Omental fat pad (tissue), 4 donors: Measurements from ENCODE around the gene TLCD3A. TPM values are rescaled to one million over a fixed set of nuclear protein-coding genes. Genes with fewer than 3 reads are reported as not detected.
"Not testable (repeated sequence)": the region's sequence is repeated elsewhere in the genome, so short reads cannot be mapped to it uniquely, and the experiment has no call there.

Experiments used
- ATAC-seq: fragments of 150-250 bp; one replicate; pipeline ENCODE4 v1.9.1; 2016; ENCODE audit warnings: mild to moderate bottlenecking, moderate library complexity; ENCODE audit not compliant: low FRiP score
- DNase-seq: peaks from one replicate; pipeline ENCODE4 v3.0.0-alpha.2; 2019; ENCODE audit warnings: low spot score
- total RNA-seq, 4 donors: library from RNA; depleted of rRNA; stranded (reverse); fragments of >200 nt; gene quantifications; one replicate each; pipeline ENCODE4 v1.1.0, GENCODE V29; 2016
- TF ChIP-seq, protein P1 (sequence below), 3 donors: fragments of 450-650 bp; IDR thresholded peaks; one replicate each; pipeline ENCODE4 v1.5.1; 2016 to 2017; ENCODE audit warnings: antibody characterized with exemption in 3 of 3, mild to moderate bottlenecking in 3 of 3, moderate library complexity in 2 of 3

Gene TLCD3A
- total RNA-seq, 4 donors from 2014 or later = 5.2 to 45.3 (median 7.5) TPM

GRCh38 chr17:742147-742793 is 9.9 kb downstream of the TLCD3A start:
- TF ChIP-seq, protein P1, sequence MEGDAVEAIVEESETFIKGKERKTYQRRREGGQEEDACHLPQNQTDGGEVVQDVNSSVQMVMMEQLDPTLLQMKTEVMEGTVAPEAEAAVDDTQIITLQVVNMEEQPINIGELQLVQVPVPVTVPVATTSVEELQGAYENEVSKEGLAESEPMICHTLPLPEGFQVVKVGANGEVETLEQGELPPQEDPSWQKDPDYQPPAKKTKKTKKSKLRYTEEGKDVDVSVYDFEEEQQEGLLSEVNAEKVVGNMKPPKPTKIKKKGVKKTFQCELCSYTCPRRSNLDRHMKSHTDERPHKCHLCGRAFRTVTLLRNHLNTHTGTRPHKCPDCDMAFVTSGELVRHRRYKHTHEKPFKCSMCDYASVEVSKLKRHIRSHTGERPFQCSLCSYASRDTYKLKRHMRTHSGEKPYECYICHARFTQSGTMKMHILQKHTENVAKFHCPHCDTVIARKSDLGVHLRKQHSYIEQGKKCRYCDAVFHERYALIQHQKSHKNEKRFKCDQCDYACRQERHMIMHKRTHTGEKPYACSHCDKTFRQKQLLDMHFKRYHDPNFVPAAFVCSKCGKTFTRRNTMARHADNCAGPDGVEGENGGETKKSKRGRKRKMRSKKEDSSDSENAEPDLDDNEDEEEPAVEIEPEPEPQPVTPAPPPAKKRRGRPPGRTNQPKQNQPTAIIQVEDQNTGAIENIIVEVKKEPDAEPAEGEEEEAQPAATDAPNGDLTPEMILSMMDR (IDR thresholded peaks at IDR 0.05) = no peak
- ATAC-seq (no peak), DNase-seq (no peak)

DNA sequence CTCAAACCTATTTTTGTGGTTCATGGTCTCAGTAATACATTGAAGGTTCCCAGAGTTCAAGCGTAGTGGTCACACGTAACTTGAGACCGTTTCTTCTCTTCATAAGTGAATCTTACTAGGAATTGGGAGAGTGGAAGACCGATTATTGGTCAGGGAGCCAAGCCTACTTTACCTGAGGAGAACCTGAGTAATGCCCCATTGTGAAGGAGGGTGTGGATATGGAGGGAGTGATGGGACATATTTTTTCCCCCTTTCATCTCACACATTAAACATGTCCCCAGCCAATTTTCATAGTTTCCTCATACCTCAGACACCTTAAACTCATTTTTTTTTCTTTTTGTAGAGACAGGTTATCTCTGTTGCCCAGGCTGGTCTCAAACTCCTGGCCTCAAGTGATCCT is 10.7 kb downstream of the TLCD3A start:
- ATAC-seq (no peak), DNase-seq (no peak)
- TF ChIP-seq, protein P1 (IDR thresholded peaks at IDR 0.05) = no peak

DNA sequence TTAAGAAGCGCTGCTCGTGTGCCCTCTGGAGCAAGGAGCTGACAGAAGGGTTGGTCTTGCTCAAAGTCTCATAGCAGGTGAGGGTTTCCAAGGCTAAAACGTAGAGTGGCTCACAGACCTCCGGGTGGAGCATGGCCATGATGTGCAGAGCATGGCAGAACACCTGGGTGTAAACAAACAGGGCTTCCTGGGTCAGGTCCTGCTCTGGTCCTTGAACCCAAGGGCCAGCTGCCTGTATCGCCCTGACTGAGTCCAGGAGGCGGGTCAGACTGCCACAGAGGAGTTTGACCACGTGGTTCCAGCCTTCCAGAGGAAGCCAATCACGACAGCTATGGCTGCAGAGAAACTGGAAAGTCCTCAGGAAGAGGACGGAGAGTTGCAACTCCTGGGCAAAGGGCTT is 12.5 kb downstream of the TLCD3A start:
- ATAC-seq = no peak
- DNase-seq = no peak

GRCh38 chr17:745406-745805 is 13.0 kb downstream of the TLCD3A start:
- DNase-seq (no peak), ATAC-seq (no peak)
- TF ChIP-seq, protein P1 (IDR thresholded peaks at IDR 0.05) = no peak

More for the DNA sequence above, 12.5 kb downstream of the TLCD3A start:
- TF ChIP-seq, protein P1 (IDR thresholded peaks at IDR 0.05) = no peak

DNA sequence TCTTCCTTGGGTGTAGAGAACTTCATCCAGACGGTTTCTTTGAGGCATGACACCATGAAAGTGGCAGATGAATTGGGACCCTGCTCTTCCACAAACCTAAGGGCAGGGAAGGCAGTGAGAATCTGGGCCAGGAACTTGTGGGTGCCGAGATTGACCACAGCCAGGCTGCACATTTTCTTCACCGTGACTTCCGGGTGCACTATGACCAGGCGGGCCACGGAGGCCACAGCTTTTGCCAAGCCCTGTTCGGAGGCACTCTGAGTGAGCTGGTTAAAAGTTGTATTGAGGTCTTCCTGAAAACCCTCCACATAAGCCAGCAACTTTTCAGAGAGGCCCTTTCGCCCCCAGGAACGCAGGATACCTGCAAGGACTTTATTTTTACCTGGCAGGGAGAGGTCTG is 13.8 kb downstream of the TLCD3A start:
- ATAC-seq (no peak), DNase-seq (no peak)
- TF ChIP-seq, protein P1 (IDR thresholded peaks at IDR 0.05) = no peak

DNA sequence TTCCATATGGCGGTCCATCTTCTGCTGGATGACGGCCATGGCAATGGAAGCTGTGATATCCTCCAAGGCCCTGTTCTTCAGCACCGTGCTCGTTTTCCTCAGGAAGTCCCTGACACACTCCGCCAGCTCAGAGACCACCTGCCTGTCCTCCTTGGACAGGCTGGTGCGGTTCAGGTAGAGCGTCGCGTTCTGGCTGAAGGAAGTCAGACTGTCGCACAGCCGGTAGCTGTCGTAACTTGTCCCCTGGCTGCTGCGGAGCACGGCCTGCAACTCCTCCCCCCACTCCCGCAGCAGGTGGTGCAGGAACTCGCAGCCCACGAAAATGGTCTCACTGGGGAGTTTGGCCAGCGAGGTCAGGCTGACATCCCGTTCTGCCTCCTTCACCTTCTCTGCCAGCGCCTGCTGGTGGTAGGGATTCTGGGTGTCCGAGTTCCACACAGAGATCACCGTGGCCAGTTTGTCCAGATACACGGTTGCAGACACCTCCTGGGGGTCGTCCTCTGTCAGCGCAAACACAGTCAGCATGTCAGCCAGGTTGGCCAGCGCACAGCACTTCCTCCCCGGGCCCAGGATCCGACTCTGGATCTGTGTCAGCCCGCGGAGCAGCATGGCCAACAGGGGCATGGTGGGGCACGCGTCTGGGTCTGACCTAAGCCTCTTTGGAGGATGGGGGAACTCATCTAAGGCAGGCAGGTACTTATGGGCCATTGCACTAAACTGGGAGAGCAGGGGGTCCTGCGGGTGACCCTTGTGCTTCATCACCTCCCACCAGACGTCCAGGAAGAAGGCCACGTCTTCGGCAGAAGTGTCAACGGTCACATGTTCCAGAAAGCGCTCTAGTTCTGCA is 14.6 kb downstream of the TLCD3A start:
- no peak for ATAC-seq
- DNase-seq = no peak
- TF ChIP-seq, protein P1 (IDR thresholded peaks at IDR 0.05) = no peak

- DNase-seq = not testable (repeated sequence)
Measured at GRCh38 chr17:748604-749003, 16.2 kb downstream of the TLCD3A start.

DNA sequence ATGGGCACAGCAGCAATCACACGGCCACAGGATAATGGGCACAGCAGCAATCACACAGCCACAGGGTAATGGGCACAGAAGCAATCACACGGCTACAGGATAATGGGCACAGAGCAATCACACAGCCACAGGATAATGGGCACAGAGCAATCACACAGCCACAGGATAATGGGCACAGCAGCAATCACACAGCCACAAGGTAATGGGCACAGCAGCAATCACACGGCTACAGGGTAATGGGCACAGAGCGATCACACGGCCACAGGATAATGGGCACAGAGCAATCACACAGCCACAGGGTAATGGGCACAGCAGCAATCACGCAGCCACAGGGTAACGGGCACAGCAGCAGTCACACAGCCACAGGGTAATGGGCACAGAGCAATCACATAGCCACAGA is 17.0 kb downstream of the TLCD3A start:
- DNase-seq, ATAC-seq: not testable (repeated sequence)

More at GRCh38 chr17:748604-749003, 16.2 kb downstream of the TLCD3A start:
- ATAC-seq = not testable (repeated sequence)
